K562 (cell line): ENCODE data around the gene CCDC33. TPM values are rescaled to one million over a fixed set of nuclear protein-coding genes. Genes with fewer than 3 reads are reported as not detected.

ENCODE experiments used
- ATAC-seq: fragments of 200-7000 bp; cut with Tn5 transposase; 3 replicates; pipeline ENCODE4 v1.9.1; 2020; ENCODE audit warnings: moderate library complexity
- BruUV-seq: library from RNA; stranded (reverse); fragments of 400-500 nt; replicated peaks from 2 replicates; lab custom pipeline; 2021; lab: Mats Ljungman, UMichigan
- CTCF ChIA-PET: fragments of 300-600 bp; formaldehyde crosslinking; extraction: SDS; loops from one replicate; lab custom pipeline; 2021; ENCODE audit warnings: low intra/inter-chr PET ratio; lab: Yijun Ruan, JAX
- POLR2A ChIA-PET: fragments of 300-600, 350-650 bp; sonication (Branson Sonifier 250); formaldehyde crosslinking; extraction: SDS; loops from one replicate; lab custom pipeline; 2021; ENCODE audit warnings: antibody characterized with exemption, inconsistent platforms; lab: Yijun Ruan, JAX
- DNase-seq, 4 experiments: peaks; one replicate each; pipeline versions ENCODE4 v3.0.0 to v3.0.0-alpha.2; 2011 to 2018; ENCODE audit warnings: low spot score in 3 of 4, mixed read lengths in 3 of 4; ENCODE audit errors: extremely low read depth in 1 of 4
- FAIRE-seq: peaks from 2 replicates; lab custom pipeline; 2011; peaks lifted over from hg19 to GRCh38; lab: Jason Lieb, UNC
- H2AFZ ChIP-seq: 2 replicates; pipeline ENCODE4 v1.6.0; 2011; ENCODE audit warnings: low read depth, low read length, control low read depth, inconsistent platforms
- H3K27ac ChIP-seq: fragments of 200-600 bp; 3 replicates; pipeline ENCODE4 v1.8.0; 2011; ENCODE audit warnings: low read depth, mild to moderate bottlenecking, control low read depth, inconsistent platforms, low read length, moderate library complexity, mixed read lengths; ENCODE audit errors: extremely low read depth
- H3K27me3 ChIP-seq, 2 experiments: fragments of 300-600 bp in 1 of 2; 2 replicates in 1 of 2; 3 replicates in 1 of 2; pipeline versions ENCODE4 v1.6.0 to v1.8.0; 2011; ENCODE audit warnings: inconsistent platforms in 2 of 2, low read length in 2 of 2, mild to moderate bottlenecking in 1 of 2, mixed read lengths in 1 of 2, moderate library complexity in 1 of 2; ENCODE audit not compliant: control insufficient read depth in 2 of 2, insufficient read depth in 2 of 2
- H3K36me3 ChIP-seq: fragments of 300-600 bp; 3 replicates; pipeline ENCODE4 v1.8.0; 2011; ENCODE audit warnings: mild to moderate bottlenecking, low read length, inconsistent platforms; ENCODE audit not compliant: control insufficient read depth, insufficient read depth
- H3K4me1 ChIP-seq, 2 experiments: fragments of 200-600 bp in 1 of 2; replicated peaks in 1 of 2; 2 replicates in 1 of 2; 3 replicates in 1 of 2; pipeline versions ENCODE4 v1.5.1 to v1.8.0; 2011; ENCODE audit warnings: inconsistent platforms in 2 of 2, low read length in 2 of 2, mild to moderate bottlenecking in 1 of 2, mixed read lengths in 1 of 2, moderate library complexity in 1 of 2; ENCODE audit not compliant: control insufficient read depth in 2 of 2, insufficient read depth in 2 of 2
- H3K4me2 ChIP-seq: 2 replicates; pipeline ENCODE4 v1.6.1; 2011; ENCODE audit warnings: low read length, control low read depth, inconsistent platforms, mixed read lengths; ENCODE audit not compliant: insufficient read depth
- H3K4me3 ChIP-seq: fragments of 200-600 bp; sonication (generic), shearing (Covaris generic); 2 replicates; pipeline ENCODE4 v1.5.1; 2016; ENCODE audit warnings: control low read depth, inconsistent platforms
- H3K79me2 ChIP-seq: fragments of 200-600 bp; 3 replicates; pipeline ENCODE4 v1.8.0; 2011; ENCODE audit warnings: low read length, inconsistent platforms; ENCODE audit not compliant: control insufficient read depth, insufficient read depth
- H3K9ac ChIP-seq, 2 experiments: 2 replicates each; pipeline versions ENCODE4 v1.6.0 to v1.6.1; 2011; ENCODE audit warnings: low read depth in 2 of 2, low read length in 2 of 2, control low read depth in 1 of 2, inconsistent platforms in 1 of 2, mild to moderate bottlenecking in 1 of 2, mixed read lengths in 1 of 2; ENCODE audit not compliant: insufficient read depth in 1 of 2
- H3K9me1 ChIP-seq: one replicate; pipeline ENCODE4 v1.6.0; 2011; ENCODE audit warnings: inconsistent platforms, mild to moderate bottlenecking, low read length, moderate library complexity; ENCODE audit not compliant: control insufficient read depth, insufficient read depth
- H3K9me3 ChIP-seq: replicated peaks from 2 replicates; pipeline ENCODE4 v1.5.1; 2011; ENCODE audit warnings: low read depth, low read length, inconsistent platforms; ENCODE audit not compliant: control insufficient read depth, insufficient read depth
- H4K20me1 ChIP-seq: replicated peaks from 2 replicates; pipeline ENCODE4 v1.6.1; 2011; ENCODE audit warnings: low read length, inconsistent platforms, mixed read lengths; ENCODE audit not compliant: control insufficient read depth, insufficient read depth
- ARNT ChIP-seq, 2 experiments: fragments of 450-650 bp; IDR thresholded peaks; 2 replicates each; pipeline ENCODE4 v1.6.1; 2016; ENCODE audit warnings: mild to moderate bottlenecking in 1 of 2
- CHAMP1 ChIP-seq: fragments of 450-650 bp; IDR thresholded peaks from 2 replicates; pipeline ENCODE4 v1.6.1; 2016; ENCODE audit warnings: mild to moderate bottlenecking
- CREB3L1 ChIP-seq: fragments of 450-650 bp; IDR thresholded peaks from 2 replicates; pipeline ENCODE4 v1.6.1; 2014; ENCODE audit warnings: low read depth, mild to moderate bottlenecking, moderate library complexity, borderline replicate concordance
- E2F8 ChIP-seq: fragments of 450-650 bp; IDR thresholded peaks from 2 replicates; pipeline ENCODE4 v1.7.1; 2018; ENCODE audit warnings: mild to moderate bottlenecking, low read depth; ENCODE audit not compliant: partially characterized antibody
- HMGXB4 ChIP-seq: sonication (generic); formaldehyde crosslinking; IDR thresholded peaks from 2 replicates; pipeline ENCODE4 v1.8.1; 2023; ENCODE audit warnings: mild to moderate bottlenecking, missing genetic modification reagents
- MTA3 ChIP-seq: fragments of 450-650 bp; formaldehyde crosslinking; IDR thresholded peaks from 2 replicates; pipeline ENCODE4 v1.6.1; 2017; ENCODE audit warnings: mild to moderate bottlenecking, borderline replicate concordance
- TSC22D4 ChIP-seq: fragments of 450-650 bp; IDR thresholded peaks from 2 replicates; pipeline ENCODE4 v1.6.1; 2016; ENCODE audit warnings: missing genetic modification characterization, missing biosample characterization, control low read depth
- ZFP36 ChIP-seq: fragments of 150-350 bp; IDR thresholded peaks from 2 replicates; pipeline ENCODE4 v1.6.1; 2018; ENCODE audit warnings: low read length, low read depth; ENCODE audit not compliant: partially characterized antibody
- ZNF408 ChIP-seq: fragments of 250-450 bp; sonication (Bioruptor Pico); IDR thresholded peaks from 2 replicates; pipeline ENCODE4 v1.4.0; 2020; ENCODE audit warnings: low read depth, mild to moderate bottlenecking, moderate library complexity
- ZNF639 ChIP-seq, 2 experiments: fragments of 200-800 bp in 1 of 2; sonication (Bioruptor generic) in 1 of 2; sonication (generic) in 1 of 2; formaldehyde crosslinking in 1 of 2; IDR thresholded peaks in 1 of 2; conservative IDR thresholded peaks in 1 of 2; 2 replicates each; pipeline versions ENCODE4 v1.5.0 to v1.6.1; 2016 to 2020; ENCODE audit warnings: missing compliant biosample characterization in 1 of 2, missing genetic modification characterization in 1 of 2, missing genetic modification reagents in 1 of 2
- WGBS: fragments of 100-300 bp; shearing (Covaris generic); methylation state at CpG from one replicate; pipeline ENCODE4 v1.1.6; 2016; ENCODE audit warnings: low coverage, mixed read lengths; ENCODE audit not compliant: insufficient coverage; ENCODE audit errors: missing lambda C conversion rate; 5-methylcytosine and 5-hydroxymethylcytosine counted together
- in situ Hi-C: fragments of 300-500 bp; cut with MboI; formaldehyde crosslinking; loops from 4 replicates; pipeline ENCODE4 v1.15.0; 2018; ENCODE audit warnings: inconsistent platforms, mixed read lengths
- intact Hi-C: fragments of 100-400 bp; cut with micrococcal nuclease; formaldehyde crosslinking; loops from 2 replicates; pipeline ENCODE4 v1.14.2; 2022
- polyA plus RNA-seq, 8 experiments: library from polyadenylated mRNA; depleted of rRNA in 4 of 8; stranded (reverse) in 5 of 8; unstranded in 3 of 8; fragments of >200 nt; fragmentation: Nextera tagmentation in 2 of 8; fragmentation: Illumina TruSeq in 1 of 8; extraction: Ambion mirVana in 2 of 8; extraction: Trizol in 1 of 8; gene quantifications; 2 replicates each; pipeline versions ENCODE4 v1.2.1 to v1.2.3, GENCODE V29; 2011 to 2014; ENCODE audit warnings: inconsistent platforms in 1 of 8, missing spikeins in 1 of 8
- total RNA-seq, 7 experiments: library from RNA; depleted of rRNA in 6 of 7; stranded (reverse); fragments of >200 nt in 6 of 7; fragmentation: Illumina TruSeq in 2 of 7; extraction: Trizol in 2 of 7; gene quantifications; 2 replicates each; pipeline versions ENCODE4 v1.2.1 to v1.2.3, GENCODE V29; 2011 to 2021; ENCODE audit warnings: low replicate concordance in 1 of 7

Gene CCDC33
- total and polyA plus RNA-seq, 9 of the 15 experiments (the other 6 are each of a cell fraction or from before 2014, with no cell fraction given) = 0.08 to 1.1 (median 0.15) TPM; not detected in 4

- Histone ChIP-seq H4K20me1 (peaks cover 12% of the 10 kb centered on the region; the same call in 1 of the 2 replicates), H3K4me3 (no peak overlapping the region), H2AFZ (no peak overlapping the region), H3K9ac (no peak overlapping the region), H3K79me2 (no peaks in the 10 kb centered on the region), H3K4me2 (no peak overlapping the region), H3K27me3 (peaks cover 1 to 25% of the 10 kb centered on the region in 2 experiments; a peak in 2 of 5 replicates), H3K9me3 (no peaks in the 10 kb centered on the region), H3K9me1 (peaks cover 3% of the 10 kb centered on the region), H3K27ac (no peak overlapping the region), H3K4me1 (no peaks in the 10 kb centered on the region), H3K36me3 (no peaks in the 10 kb centered on the region)
- WGBS = 0% methylated on average over 5 of the region's 5 CpGs
- DNase-seq = peak; percentile 42 to 72 (median 63)
- no peak for FAIRE-seq
- BruUV-seq = no TSS peak
- POLR2A ChIA-PET = interaction anchor here (0.6 to 1.5 kb wide), 7 partner anchors 9 to 78 kb away, joined by 3 to 4 read pairs (median 3); no protein-coding TSS in a partner anchor
- CTCF ChIA-PET = no interaction called here
- no peak for ATAC-seq
- intact Hi-C loops = no loop called here
- in situ Hi-C loops = no loop called here
- TF ChIP-seq MTA3 (no peak), ZNF408 (CRISPR knock-in tag) (no peak), ARNT (IDR thresholded peaks at IDR 0.05) (no peak), ZNF639 (CRISPR knock-in tag; conservative IDR thresholded peaks at IDR 0.05 in 1 of 2, IDR thresholded peaks at IDR 0.05 in 1 of 2) (no peak), ZFP36 (no peak), TSC22D4 (tag) (no peak), HMGXB4 (CRISPR knock-in tag) (no peak), CHAMP1 (peak; percentile 48; the same call in 1 of the 2 replicates), E2F8 (no peak), CREB3L1 (no peak)
These were observed 29.0 kb downstream of the CCDC33 start for GRCh38 chr15:74265046-74265639.
